ENCODE measurements around the gene PAPSS1. TPM values are rescaled to one million over a fixed set of nuclear protein-coding genes. Genes with fewer than 3 reads are reported as not detected.
"Not testable (repeated sequence)": the region's sequence is repeated elsewhere in the genome, so short reads cannot be mapped to it uniquely, and the experiment has no call there.

The PAPSS1 gene
- polyA plus RNA-seq, 3 donors from 2014 or later, result 24.1 to 61.9 (median 29.9) TPM

DNA sequence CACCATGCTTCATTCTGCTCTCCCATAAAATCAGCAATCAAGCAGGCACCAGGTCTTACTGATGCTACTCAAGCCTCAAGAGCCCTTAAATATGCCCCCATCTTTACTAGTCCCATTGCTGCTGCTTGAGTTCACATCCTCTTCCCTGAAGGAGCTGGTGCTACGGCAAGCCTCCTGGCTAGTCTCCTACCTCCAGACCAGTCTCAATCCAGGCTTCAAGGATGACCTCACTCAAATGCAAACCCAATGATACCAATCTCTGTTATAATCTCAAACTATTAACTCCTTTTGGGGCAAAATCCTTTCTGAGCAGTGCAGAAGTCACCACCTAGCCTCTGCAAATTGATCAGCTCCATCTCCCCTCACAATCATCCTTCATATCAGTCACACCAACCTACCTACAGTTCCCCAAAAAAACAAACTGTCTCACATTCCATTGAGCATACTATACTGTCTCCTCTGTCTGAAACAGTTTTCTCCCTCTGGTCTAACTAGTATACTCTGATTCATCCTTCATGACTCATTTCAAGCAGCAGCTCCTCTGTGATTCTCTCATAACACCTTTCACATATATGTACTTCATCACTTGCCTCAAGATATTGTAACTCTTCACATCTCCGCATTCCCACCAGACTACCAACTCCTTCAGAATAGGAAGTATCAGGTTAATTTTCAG is 30.0 kb downstream of the PAPSS1 start:
- DNase-seq, result no peak
- Mint-ChIP-seq H3K27me3 (ENCODE audit: low read depth in 3 of 3) (no peaks in the 10 kb centered on the region), H3K4me3 (no peak overlapping the region), H3K36me3 (peaks cover 0 to 31% (median 15%) of the 10 kb centered on the region in 3 donors), H3K27ac (no peak overlapping the region), H3K4me1 (no peaks in the 10 kb centered on the region), H3K9me3 (no peaks in the 10 kb centered on the region)

DNA sequence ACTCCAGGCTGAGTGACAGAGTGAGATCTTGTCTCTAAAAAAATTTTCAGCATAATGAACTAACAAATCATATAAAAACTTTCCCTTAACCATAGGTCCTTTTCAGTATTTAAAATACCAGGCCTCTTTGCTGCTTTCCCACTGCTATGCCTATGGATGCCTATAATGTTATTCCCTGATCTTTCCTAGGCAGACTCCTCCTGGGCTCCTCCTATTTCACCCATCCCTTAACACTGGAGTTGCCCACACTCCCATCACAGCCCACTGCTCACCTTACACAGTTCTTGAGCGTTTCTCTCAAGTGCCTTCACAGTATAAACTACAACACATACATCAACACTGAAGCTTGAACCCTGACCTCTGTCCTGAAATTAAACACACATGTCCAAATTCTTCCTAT is 31.6 kb downstream of the PAPSS1 start:
- no peak overlapping the region for H3K27ac Mint-ChIP-seq
- H3K36me3 Mint-ChIP-seq, result peaks cover 0 to 26% (median 11%) of the 10 kb centered on the region in 3 donors
- no peak for DNase-seq
- H3K4me1 Mint-ChIP-seq, result no peaks in the 10 kb centered on the region
- no peaks in the 10 kb centered on the region for H3K9me3 Mint-ChIP-seq
- no peaks in the 10 kb centered on the region for H3K27me3 Mint-ChIP-seq (ENCODE audit: low read depth in 3 of 3)
- no peak overlapping the region for H3K4me3 Mint-ChIP-seq

DNA sequence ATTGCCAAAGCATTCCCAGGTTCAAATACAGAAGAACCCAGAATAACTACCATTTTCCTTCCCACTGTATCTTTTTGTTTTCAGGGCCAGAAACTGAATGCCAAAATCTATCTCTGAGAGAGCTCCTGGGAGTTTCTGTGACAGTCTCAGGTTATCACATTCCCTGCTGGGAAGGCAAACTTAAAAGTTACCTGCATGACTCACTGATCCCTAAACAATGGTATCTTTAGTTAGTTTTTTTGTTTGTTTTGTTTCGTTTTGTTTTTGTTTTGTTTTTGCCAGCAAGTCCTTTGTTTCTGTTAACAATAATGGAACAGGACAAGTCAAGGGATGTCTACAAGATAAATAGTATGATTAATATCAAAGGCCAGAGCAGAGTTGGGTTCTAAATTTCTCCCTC is 34.3 kb downstream of the PAPSS1 start:
- Mint-ChIP-seq H3K27ac (no peak overlapping the region), H3K4me1 (no peaks in the 10 kb centered on the region)

DNA sequence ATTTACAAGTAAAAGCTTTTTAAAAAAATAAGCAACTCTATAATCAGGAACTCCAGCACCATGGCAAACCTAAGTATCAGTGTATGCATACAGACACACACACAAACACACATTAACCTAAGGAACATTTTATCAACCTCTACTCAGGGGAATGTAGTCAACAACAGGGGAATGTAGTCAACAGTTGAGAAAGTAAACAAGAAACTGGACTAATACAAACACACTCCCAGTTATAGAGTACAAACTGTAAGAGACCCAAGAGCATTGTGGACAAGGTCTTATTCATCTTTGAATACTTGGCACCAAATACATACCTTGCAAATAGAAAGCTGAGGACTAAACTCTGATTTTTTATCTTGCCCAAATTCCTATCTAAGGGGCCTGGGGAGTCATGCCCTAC is 36.2 kb downstream of the PAPSS1 start:
- no peak overlapping the region for H3K27ac Mint-ChIP-seq
- peaks cover 6 to 29% (median 18%) of the 10 kb centered on the region in 3 donors for H3K36me3 Mint-ChIP-seq
- H3K9me3 Mint-ChIP-seq, result peaks cover 0 to 1% (median 0%) of the 10 kb centered on the region in 6 donors
- DNase-seq, result no peak
- H3K27me3 Mint-ChIP-seq (ENCODE audit: low read depth in 3 of 3), result no peaks in the 10 kb centered on the region
- H3K4me3 Mint-ChIP-seq, result no peak overlapping the region
- H3K4me1 Mint-ChIP-seq, result peaks cover 0 to 3% of the 10 kb centered on the region in 2 donors

More for the DNA sequence above, 34.3 kb downstream of the PAPSS1 start:
- Mint-ChIP-seq H3K4me3 (no peak overlapping the region), H3K27me3 (ENCODE audit: low read depth in 3 of 3) (no peaks in the 10 kb centered on the region), H3K9me3 (no peaks in the 10 kb centered on the region), H3K36me3 (peaks cover 0 to 22% (median 12%) of the 10 kb centered on the region in 3 donors)
- no peak for DNase-seq

DNA sequence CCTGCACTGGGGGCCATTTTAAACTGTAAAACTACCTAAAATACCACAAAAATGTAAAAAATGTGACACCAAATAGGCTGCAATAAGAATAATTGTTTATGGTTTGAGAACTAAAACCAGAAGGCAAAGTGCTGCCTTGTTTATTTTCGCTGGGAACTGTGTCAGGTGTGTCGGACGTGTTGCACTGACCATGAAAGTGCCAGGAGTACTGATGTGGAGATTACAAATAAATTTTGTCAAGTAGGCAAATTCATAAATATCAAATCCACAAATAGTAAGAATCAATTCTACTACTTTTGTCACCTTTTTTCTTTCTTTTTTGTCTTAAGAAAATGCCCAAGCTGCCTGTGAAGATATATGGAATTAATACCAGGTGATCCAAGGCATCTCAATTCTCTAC is 37.7 kb downstream of the PAPSS1 start:
- Mint-ChIP-seq H3K27ac (no peak overlapping the region), H3K9me3 (peaks cover 0 to 1% (median 0%) of the 10 kb centered on the region in 6 donors), H3K27me3 (ENCODE audit: low read depth in 3 of 3) (no peaks in the 10 kb centered on the region), H3K4me1 (peaks cover 0 to 7% of the 10 kb centered on the region in 2 donors), H3K36me3 (peaks cover 6 to 38% (median 29%) of the 10 kb centered on the region in 3 donors), H3K4me3 (no peak overlapping the region)
- DNase-seq, result no peak

DNA sequence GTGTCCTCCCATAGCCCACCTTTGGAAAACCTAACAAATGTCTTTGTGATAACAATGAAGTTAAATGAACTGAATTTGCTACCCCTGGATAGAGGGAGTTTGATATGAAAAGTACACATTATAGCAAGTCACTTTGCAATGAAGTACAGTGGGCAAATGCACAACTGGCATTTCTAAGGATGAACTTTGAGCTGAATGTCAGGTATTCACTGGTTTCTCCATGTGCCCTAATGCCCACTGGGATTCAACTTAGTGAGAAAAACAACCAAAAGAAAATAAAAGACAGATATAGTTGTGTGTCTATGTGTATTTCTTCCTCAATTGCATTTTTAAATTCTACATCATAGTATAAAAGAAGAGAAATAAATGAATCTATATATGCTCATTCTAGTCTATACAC is 51.0 kb downstream of the PAPSS1 start:
- no peak overlapping the region for H3K4me3 Mint-ChIP-seq

DNA sequence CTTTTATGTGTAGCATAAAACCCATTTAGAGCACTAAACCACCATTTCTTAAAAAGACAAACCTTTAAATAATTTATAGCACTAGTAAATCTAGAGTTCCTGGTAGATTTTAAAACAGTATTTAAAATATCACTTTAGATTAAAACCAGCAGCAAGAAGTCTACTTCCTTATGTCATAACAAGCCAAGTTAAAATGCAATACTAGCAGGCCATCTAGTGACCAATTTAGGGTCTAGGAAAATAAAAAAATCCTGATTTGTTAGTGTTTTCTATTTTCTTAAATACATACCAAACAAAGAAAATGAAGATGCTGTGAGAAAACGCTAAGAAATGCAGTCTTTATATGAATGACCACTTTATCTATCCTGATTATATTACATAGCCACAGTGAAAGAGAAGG is 53.9 kb downstream of the PAPSS1 start:
- peaks cover 0 to 3% (median 0%) of the 10 kb centered on the region in 3 donors for H3K27me3 Mint-ChIP-seq (ENCODE audit: low read depth in 3 of 3)
- no peaks in the 10 kb centered on the region for H3K4me1 Mint-ChIP-seq
- peaks cover 0 to 1% (median 0%) of the 10 kb centered on the region in 6 donors for H3K9me3 Mint-ChIP-seq
- H3K36me3 Mint-ChIP-seq, result peaks cover 0 to 9% (median 3%) of the 10 kb centered on the region in 3 donors
- no peak overlapping the region for H3K4me3 Mint-ChIP-seq
- DNase-seq, result no peak
- no peak overlapping the region for H3K27ac Mint-ChIP-seq

More for the DNA sequence above, 51.0 kb downstream of the PAPSS1 start:
- Mint-ChIP-seq H3K27ac (no peak overlapping the region), H3K27me3 (ENCODE audit: low read depth in 3 of 3) (no peaks in the 10 kb centered on the region), H3K36me3 (peaks cover 4 to 18% (median 10%) of the 10 kb centered on the region in 3 donors), H3K9me3 (peaks cover 0 to 1% (median 0%) of the 10 kb centered on the region in 6 donors), H3K4me1 (no peaks in the 10 kb centered on the region)
- DNase-seq, result no peak

DNA sequence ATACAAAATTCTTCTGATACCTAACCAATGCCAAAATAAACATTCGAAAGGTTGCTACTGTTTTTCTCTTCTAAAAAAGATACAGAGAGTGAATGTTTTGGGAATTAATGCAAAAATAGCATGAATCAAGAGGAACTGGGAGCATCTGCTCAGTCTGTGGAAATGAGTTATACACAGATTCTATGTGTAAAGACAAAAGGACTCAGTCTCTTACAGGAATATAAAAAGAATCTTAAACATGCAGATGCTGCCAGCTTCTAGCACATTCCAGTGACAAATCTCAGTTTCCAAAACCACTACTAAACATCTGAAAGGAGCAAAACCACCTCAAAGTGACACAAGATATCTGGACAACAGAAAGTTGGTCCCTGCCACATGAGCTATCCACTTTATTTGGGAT is 55.0 kb downstream of the PAPSS1 start:
- Mint-ChIP-seq H3K27ac (no peak overlapping the region), H3K4me3 (no peak overlapping the region)

DNA sequence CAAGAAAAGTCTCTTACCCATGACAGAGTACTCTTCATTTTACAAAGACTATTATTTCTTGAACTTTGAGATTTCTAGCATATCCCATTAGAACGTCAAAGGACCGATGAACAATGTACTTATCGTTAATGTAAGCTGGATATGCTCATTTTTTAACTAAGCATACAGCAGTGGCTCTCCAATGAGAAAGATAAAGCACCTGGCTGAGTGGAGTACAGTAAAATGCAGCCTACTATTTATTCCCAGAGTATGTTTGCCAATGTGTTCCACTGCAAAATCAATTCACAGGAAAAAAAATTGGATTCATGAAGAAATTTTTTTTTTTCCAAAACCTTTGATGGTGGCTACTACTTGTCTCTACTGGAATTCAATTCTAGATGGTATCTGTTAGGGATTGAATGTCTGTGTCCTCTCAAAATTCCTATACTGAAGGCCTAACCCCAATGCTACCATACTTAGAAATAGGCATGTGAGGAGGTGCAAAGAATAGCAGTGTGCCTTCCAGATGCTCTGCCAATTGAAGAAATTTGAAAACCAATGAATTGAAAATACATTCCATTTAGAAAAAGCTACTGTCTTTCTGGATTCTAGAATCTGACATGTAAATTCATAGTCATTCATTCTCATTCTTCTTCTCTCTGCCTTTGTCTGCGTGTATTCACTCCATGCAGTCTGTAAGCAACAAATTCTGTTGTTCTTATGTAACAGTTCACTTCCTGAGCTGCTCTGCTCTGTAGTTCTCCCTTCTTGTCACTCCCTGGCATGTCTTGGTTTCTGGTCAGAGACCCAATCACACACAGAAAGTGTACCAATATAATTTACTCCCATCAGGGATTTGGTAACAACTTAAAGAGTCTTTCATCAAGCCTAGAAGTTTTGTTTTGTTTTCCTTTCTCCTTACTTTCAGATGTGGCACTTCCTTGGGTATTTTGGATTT is 61.4 kb downstream of the PAPSS1 start:
- Mint-ChIP-seq H3K36me3 (peaks cover 5 to 20% (median 13%) of the 10 kb centered on the region in 3 donors), H3K27ac (no peak overlapping the region), H3K27me3 (ENCODE audit: low read depth in 3 of 3) (peaks cover 0 to 3% (median 0%) of the 10 kb centered on the region in 3 donors), H3K4me1 (no peaks in the 10 kb centered on the region), H3K4me3 (no peak overlapping the region), H3K9me3 (no peaks in the 10 kb centered on the region)
- DNase-seq, result no peak

More for the DNA sequence above, 55.0 kb downstream of the PAPSS1 start:
- Mint-ChIP-seq H3K36me3 (peaks cover 0 to 3% (median under 1%) of the 10 kb centered on the region in 3 donors), H3K4me1 (no peaks in the 10 kb centered on the region), H3K27me3 (ENCODE audit: low read depth in 3 of 3) (peaks cover 0 to 3% (median 0%) of the 10 kb centered on the region in 3 donors), H3K9me3 (no peaks in the 10 kb centered on the region)
- no peak for DNase-seq

DNA sequence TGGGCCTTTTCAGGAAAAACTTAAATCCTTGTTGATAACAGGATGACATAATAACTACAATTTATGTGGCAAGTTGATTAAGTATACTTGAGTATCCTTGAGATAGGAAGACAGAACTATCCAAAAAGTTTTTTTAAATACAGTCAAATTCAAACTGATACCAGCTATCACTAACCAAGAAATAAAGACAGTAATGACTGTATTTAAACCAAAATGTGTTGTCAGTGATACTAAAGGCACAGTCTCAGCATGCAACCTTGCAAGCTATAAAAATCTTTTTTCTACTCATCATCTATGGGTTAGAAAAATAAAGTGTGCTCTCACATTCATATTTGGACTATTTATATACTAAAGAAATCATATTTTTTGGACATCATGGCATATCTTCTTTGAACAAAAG is 64.7 kb downstream of the PAPSS1 start:
- H3K9me3 Mint-ChIP-seq, result no peaks in the 10 kb centered on the region
- H3K27me3 Mint-ChIP-seq (ENCODE audit: low read depth in 3 of 3), result no peaks in the 10 kb centered on the region
- H3K4me1 Mint-ChIP-seq, result no peaks in the 10 kb centered on the region
- no peak overlapping the region for H3K4me3 Mint-ChIP-seq
- peaks cover 9 to 36% (median 30%) of the 10 kb centered on the region in 3 donors for H3K36me3 Mint-ChIP-seq
- DNase-seq, result no peak
- no peak overlapping the region for H3K27ac Mint-ChIP-seq

DNA sequence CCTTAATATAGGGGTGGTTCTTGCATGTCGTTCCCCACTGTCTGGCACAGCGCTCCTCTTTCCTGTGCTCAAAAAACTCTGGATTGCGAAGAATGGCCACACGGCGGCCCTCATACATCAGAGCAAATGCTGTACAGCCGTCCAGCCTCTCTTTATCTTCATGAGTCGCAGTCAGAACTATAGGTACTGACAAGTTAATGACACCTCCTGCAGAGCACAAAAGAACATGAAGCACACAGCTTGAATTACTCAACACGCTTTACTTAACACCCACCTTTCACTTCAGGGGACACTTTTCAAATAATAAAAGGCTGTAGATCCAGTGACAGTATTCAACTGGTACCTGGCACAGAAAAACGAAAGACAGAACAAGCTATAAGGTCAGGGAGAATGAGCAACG is 65.3 kb downstream of the PAPSS1 start:
- no peak overlapping the region for H3K4me3 Mint-ChIP-seq
- peaks cover 9 to 40% (median 32%) of the 10 kb centered on the region in 3 donors for H3K36me3 Mint-ChIP-seq
- no peaks in the 10 kb centered on the region for H3K4me1 Mint-ChIP-seq
- H3K27me3 Mint-ChIP-seq (ENCODE audit: low read depth in 3 of 3), result no peaks in the 10 kb centered on the region
- DNase-seq, result no peak
- H3K9me3 Mint-ChIP-seq, result no peaks in the 10 kb centered on the region
- no peak overlapping the region for H3K27ac Mint-ChIP-seq

DNA sequence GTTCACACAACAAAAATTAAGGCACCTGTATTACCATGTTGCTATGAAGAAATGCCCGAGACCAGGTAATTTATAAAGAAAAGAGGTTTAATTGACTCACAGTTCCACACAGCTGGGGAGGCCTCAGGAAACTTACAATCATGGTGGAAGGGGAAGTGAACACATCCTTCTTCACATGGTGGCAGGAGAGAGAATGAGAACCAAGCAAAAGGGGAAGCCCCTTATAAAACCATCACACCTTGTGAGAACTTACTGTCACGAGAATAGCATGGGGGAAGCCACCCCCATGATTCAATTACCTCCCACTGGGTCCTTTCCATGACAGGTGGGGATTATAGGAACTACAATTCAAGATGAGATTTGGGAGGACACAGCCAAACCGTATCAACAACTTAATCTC is 68.6 kb downstream of the PAPSS1 start:
- not testable (repeated sequence) for H3K9me3 Mint-ChIP-seq; H3K27me3 Mint-ChIP-seq (ENCODE audit: low read depth in 3 of 3); H3K27ac Mint-ChIP-seq

DNA sequence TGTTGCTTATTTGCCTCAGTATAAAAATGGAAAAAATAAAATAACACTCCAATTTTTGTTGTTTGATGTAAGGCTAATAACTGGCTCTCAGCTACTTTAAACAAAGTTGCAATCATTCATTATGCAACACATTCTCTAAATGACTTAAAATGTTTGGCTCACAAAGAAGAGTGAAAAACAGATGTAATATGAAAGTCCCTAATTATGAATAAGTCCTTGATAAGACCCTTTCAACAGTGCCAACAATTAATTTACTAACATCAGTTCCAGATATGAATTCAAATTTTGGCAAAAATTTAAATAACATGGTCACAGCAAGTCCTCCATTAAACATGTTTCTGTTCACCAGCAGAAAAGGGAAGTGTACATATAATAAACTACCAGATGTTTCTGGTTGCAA is 69.8 kb downstream of the PAPSS1 start:
- no peak overlapping the region for H3K27ac Mint-ChIP-seq
- no peaks in the 10 kb centered on the region for H3K9me3 Mint-ChIP-seq
- peaks cover 9 to 46% (median 45%) of the 10 kb centered on the region in 3 donors for H3K36me3 Mint-ChIP-seq
- no peak overlapping the region for H3K4me3 Mint-ChIP-seq
- DNase-seq, result no peak
- no peaks in the 10 kb centered on the region for H3K27me3 Mint-ChIP-seq (ENCODE audit: low read depth in 3 of 3)
- peaks cover 0 to 1% of the 10 kb centered on the region in 2 donors for H3K4me1 Mint-ChIP-seq

More for the DNA sequence above, 68.6 kb downstream of the PAPSS1 start:
- peaks cover 9 to 46% (median 44%) of the 10 kb centered on the region in 3 donors for H3K36me3 Mint-ChIP-seq
- not testable (repeated sequence) for DNase-seq, H3K4me1 Mint-ChIP-seq, H3K4me3 Mint-ChIP-seq
